HG03565 (cell line): Measurements from ENCODE around the gene ANKRD61.
"Not testable (repeated sequence)": the region's sequence is repeated elsewhere in the genome, so short reads cannot be mapped to it uniquely, and the experiment has no call there.

Source experiments
- ATAC-seq: cut with Tn5 transposase; IDR thresholded peaks from one replicate; pipeline ENCODE4 v1.9.1; 2021; ENCODE audit warnings: mild to moderate bottlenecking, moderate library complexity; ENCODE audit not compliant: unreplicated experiment

Gene ANKRD61

DNA sequence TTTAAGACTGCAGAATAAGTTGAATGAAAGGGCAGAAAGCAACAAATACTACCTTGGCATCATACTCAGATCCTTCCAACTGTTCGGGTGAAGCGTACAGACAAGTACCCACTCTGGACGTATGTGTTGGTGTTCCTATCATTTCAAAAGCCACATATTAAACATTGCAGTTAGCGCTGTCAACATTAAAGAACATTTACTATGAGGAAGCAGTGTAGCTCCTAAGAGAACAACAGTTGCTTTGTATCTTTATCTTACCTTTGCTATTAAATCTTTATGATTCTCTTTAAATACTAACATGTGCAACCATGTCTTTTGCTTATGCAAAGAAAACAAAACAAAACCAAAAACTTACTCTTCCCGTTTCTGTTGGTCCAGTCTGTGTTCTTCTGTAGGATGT, 2.6 kb upstream of the ANKRD61 start:
- no peak for ATAC-seq

DNA sequence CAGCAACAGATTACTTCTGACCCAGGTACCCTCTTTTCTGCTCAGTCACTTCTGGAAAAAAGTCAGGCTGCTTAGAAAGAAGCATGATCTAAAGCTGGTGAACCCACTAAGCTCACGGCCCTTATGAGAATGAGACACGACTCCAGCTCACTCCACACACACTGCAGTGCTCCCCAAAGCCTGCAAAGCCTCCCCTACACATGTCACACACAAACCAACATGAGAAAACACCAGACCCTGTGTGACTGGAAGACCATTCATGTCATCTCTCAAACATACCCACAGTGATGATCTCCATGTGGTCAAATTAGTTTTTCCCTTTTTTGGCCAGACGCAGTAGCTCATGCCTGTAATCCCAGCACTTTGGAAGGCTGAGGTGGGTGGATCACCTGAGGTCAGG, 391 bp downstream of the ANKRD61 start:
- no peak for ATAC-seq

GRCh38 chr7:6032167-6032566, 991 bp downstream of the ANKRD61 start:
- no peak for ATAC-seq

DNA sequence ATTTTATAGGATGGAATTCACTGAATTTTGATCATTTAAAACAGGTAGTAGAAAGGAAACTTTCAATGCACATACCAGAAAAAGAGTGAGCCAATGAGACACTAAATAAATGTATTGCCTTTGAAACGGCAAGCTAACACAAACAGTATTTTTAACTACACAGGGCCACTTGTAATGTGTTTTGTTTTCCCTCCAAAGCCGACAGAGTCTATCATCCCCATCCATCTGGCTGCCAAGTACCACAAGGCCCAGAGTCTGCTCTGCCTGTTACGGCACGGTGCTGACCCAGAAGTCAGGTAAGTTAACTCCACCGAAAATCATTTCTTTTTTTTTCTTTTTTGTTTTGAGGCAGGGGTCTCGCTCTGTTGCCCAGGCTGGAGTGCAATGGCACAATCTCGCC, 1.5 kb downstream of the ANKRD61 start:
- no peak for ATAC-seq

GRCh38 chr7:6035165-6035564, 4.0 kb downstream of the ANKRD61 start:
- ATAC-seq, result no peak

DNA sequence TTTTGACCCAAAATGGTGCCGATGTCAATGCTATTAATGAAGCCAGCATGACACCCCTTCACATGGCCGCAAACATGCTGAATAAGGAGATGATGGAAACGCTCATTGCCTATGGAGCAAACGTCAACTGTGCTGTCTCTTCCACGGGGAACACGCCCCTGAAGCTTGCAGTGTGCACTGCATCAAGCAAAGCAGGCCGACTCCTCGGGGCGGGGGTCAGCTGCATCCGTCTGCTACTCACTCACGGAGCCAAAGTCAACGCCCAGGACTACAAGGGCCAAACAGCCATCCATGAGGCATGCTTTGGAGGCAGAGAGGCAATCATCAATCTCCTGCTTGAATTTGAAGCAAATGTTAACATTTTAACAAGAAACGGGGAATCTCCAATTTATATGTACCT, 4.5 kb downstream of the ANKRD61 start:
- no peak for ATAC-seq

DNA sequence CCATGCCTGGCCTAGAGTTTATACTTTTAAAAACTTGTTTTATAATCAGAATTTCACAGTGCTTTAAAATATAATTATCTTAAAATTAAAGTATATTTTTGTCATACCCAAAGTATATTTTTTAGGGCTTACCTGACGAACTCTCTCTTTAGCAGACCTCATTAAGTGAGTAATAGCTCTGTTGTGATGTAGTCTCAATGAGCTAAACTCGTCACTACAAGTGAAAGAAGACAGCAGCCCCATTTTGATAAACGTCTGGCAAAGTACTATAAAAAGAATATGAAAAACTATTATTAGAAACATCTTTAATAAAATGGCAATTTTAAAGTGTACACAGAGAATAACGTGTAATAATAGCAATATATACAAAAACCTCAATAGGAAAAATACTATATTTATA, 18.6 kb downstream of the ANKRD61 start:
- ATAC-seq, result no peak

- ATAC-seq, result not testable (repeated sequence)
These were observed 20.0 kb downstream of the ANKRD61 start for GRCh38 chr7:6051185-6051584.

- ATAC-seq, result no peak
These were observed 25.4 kb downstream of the ANKRD61 start for GRCh38 chr7:6056616-6057015.

GRCh38 chr7:6057316-6058129, 26.3 kb downstream of the ANKRD61 start:
- ATAC-seq, result no peak

DNA sequence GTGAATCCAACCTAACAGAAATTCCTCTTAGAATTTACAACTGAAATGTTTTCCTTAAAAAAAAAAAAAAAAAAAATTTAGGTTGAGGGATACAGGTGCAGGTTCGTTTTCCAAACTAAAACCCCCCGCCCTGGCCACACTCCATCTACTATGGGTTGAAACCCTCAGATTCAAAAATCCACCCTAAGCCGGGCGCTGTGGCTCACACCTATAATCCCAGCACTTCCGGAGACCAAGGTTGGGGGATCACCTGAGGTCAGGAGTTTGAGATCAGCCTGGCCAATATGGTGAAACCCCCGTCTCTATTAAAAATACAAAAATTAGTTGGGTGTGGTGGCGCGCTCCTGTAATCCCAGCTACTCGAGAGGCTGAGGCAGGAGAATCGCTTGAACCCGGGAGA, 28.8 kb downstream of the ANKRD61 start:
- ATAC-seq, result not testable (repeated sequence)

- no peak for ATAC-seq
These were observed 40.2 kb downstream of the ANKRD61 start for GRCh38 chr7:6071406-6071805.

- ATAC-seq, result no peak
These were observed 43.6 kb downstream of the ANKRD61 start for GRCh38 chr7:6074612-6075380.

DNA sequence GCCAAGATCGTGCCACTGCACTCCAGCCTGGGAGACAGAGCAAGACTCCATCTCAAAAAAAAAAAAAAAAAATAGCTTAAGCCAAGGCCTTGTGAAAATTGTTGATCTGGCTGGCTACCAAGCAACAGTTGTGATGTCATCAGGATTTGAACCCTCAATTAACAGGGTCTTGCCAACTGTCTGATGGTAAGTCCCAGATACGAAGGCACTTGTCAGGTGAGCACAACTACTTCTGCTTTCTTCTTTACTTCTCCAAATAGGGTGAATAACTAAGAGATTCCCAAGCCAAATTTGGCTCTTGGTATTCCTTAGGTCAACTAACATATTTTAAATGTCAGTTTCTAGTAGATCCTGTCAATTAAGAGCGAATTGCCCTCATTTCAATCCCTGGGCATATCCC, 47.4 kb downstream of the ANKRD61 start:
- no peak for ATAC-seq

DNA sequence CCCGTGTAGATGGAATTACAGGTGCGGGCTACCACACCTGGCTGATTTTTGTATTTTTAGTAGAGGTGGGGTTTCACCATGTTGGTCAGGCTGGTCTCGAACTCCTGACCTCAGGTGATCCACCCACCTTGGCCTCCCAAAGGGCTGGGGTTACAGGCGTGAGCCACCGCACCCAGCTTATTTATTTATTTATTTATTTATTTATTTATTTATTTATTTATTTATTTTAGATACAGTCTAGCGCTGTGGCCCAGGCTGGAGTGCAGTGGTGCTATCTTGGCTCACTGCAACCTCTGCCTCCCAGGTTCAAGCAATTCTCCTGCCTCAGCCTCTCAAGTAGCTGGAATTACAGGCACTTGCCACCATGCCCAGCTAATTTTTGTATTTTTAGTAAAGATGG, 51.9 kb downstream of the ANKRD61 start:
- not testable (repeated sequence) for ATAC-seq
